Activated naive CD8-positive, alpha-beta T cell treated with anti-CD3 and anti-CD28 coated beads, Interleukin-2, amount 50 U/mL, for 16 hours (primary cell): ENCODE data around the gene NFIA.

Experiments used
- DNase-seq: peaks from one replicate; pipeline ENCODE4 v3.0.0-alpha.2; 2020; ENCODE audit warnings: low read depth, low spot score

The NFIA gene

GRCh38 chr1:61370177-61370912 lies 288.0 kb downstream of the NFIA start:
- no peak for DNase-seq

- no peak for DNase-seq
Measured at GRCh38 chr1:61370913-61371279, 288.5 kb downstream of the NFIA start.

DNA sequence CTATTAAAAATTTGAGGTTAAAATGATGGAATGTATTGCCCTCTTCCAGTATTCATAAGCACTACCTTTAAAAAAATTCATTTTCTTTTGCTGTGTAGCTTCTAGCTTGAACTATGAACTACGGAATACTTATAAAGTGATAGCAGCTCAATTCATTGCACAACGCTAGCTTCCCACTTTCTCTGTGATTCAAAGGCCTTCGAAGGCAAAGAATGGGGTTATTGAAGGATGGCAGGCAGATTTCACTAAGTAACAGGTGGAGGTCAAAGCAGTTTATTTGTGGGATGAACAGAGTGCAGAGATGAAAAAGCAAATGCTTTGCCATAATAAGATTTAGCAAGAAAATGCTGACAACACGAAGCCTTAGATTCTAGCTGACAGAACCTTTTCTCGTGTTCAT lies 290.6 kb downstream of the NFIA start:
- no peak for DNase-seq

GRCh38 chr1:61374156-61374555 lies 291.8 kb downstream of the NFIA start:
- no peak for DNase-seq

- no peak for DNase-seq
Measured at GRCh38 chr1:61375082-61375880, 292.9 kb downstream of the NFIA start.

- DNase-seq, result no peak
Measured at GRCh38 chr1:61376151-61376550, 293.8 kb downstream of the NFIA start.

GRCh38 chr1:61377242-61377958 lies 295.0 kb downstream of the NFIA start:
- no peak for DNase-seq

DNA sequence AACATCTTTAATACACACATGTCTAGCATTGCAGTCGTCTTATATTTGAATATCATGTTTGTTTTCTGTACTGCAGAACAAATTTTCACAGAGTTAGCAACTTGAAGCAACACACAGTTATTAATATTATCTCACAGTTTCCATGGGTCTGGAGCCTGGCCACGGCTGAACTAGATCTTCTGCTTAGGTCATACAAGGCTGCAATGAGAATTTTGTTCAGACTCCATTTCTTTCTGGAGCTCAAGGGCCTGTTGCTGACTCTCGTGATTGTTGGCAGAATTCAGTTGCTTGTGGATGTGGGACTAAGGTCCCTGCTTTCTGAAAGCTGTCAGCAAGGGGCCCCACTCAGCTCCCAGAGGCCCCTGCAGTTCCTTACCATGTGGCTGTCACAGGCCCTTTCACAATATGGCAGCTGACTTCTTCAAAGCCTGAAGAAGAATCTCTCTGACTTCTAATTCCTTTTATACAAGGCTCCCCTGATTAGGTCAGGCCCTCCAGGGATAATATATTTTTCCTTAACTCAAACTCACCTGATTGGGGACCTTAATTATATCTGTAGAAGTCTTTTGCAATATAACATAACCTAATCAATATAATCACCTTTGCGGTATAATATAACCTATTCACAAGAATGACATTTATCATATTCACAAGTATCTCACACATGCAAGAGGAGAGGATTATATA lies 296.3 kb downstream of the NFIA start:
- no peak for DNase-seq

GRCh38 chr1:61379693-61380092 lies 297.3 kb downstream of the NFIA start:
- DNase-seq, result no peak

DNA sequence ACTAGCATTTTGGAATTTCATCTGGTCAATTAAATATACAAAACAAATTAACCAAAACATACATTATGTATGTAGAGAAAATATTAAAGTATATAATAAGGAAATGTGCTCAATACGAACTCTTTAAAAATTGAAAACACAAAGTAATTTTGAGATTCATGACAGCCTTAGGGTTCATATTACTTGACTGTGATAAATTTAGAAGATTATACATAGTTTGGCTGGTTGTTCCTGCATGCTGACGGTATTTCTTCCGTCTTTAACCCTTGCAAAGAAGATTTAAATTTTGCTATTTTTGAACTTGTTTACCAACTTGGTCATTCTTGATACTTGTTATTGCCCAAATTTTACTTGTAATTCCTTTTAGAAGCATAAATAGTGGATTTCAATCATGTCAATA lies 298.2 kb downstream of the NFIA start:
- DNase-seq, result no peak

DNA sequence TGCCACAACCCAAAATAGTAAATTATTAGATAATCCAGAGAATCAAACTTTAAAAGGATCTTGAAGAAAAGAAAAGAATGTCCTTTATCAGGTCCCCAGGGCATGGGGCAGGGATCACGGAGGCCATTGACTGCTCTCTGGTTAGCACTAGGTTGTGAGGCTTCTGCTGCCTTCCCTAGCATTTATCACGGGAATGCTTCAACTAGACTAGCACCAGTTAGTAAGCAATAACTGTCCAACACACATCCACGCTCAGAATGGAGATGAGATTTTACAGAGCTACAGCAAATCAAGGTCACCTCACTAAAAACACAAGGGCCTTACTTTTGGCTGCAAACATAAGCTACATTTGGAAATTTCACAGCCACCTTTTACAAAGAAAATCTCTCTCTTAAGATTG lies 304.0 kb downstream of the NFIA start:
- no peak for DNase-seq

- DNase-seq, result no peak
Measured at GRCh38 chr1:61386770-61387169, 304.4 kb downstream of the NFIA start.

DNA sequence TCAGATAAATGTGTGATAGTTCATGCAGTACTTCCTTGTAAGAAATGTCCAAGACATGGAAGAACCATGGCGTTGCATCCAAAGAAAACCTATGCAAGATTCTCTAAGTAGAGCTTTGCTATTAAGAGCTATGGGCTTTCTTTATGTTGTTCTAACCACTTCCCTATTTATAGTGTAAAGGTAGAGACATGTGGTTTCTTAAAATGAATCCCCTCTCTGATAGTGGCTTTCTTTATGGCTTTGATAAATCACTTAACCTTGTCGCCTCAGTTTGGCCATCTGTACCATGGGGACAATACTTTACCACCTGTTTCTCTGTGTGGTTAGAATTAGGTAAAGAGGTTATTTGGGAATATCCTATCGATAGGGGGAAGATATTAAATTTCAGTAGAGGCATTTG lies 305.5 kb downstream of the NFIA start:
- no peak for DNase-seq

GRCh38 chr1:61388566-61388965 lies 306.2 kb downstream of the NFIA start:
- no peak for DNase-seq

- no peak for DNase-seq
Measured at GRCh38 chr1:61389194-61389925, 307.0 kb downstream of the NFIA start.

GRCh38 chr1:61389926-61390845 lies 307.8 kb downstream of the NFIA start:
- no peak for DNase-seq

DNA sequence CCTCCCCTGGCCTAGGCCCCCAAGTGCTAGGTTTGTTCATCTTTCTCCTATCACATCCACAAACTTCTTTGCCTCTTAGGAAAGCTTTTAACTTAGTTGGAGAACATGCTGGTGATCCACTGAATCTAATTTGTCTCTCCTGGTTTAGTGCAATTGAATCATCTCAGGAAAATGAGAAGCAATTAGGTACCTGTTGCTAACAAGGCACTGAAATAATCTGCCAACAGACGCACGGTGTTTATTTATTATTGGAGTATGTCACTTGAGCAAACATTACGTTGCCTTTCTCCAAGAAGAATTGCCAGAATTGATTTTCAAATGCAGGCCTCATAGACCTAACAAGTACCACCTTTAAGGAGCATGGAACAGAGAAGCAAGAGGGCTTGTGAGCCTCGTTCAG lies 309.4 kb downstream of the NFIA start:
- no peak for DNase-seq

DNA sequence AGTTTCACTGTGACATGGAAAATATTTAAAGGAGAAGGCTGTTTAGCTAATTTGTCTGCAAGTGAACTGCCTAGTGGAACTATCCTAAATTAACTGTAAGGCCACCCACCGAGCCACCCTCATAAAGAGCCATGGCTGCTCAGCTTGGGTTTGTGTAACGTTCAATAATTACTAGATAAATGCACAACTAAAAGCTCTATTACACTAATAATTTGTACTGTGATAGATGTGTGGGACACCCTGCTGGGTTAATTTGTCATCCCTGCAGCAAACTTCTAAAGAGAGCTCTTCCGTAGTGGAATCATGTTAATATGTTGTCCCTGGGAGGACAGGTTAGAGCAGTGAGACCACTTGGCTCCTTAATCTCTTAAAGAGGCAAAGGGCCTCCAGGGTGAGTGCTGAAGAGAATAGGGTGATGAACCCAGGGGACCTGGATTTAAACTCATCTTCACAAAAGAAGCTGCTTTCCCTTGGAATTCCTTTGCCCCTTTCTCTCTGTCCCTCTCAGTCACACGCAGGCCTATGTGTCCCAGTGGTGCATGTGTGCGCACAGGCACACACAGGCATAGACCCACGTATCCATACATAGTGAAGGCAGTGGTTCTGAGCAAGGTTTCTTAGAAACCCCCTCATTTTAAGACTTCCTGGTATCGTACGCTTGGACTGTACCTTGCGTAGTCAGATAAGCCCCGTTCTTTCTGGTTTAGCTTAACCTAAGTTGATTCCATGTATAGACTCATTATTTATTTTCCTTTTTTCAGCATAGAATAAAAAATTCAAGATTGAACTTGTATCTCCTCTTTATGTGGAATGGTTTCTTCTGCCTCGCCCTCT lies 310.3 kb downstream of the NFIA start:
- DNase-seq, result no peak

GRCh38 chr1:61393575-61393974 lies 311.2 kb downstream of the NFIA start:
- no peak for DNase-seq
